ENCODE data around the gene IKZF2. TPM values are rescaled to one million over a fixed set of nuclear protein-coding genes. Genes with fewer than 3 reads are reported as not detected.

The IKZF2 gene
- total RNA-seq, 1 donor: 11.3 TPM

DNA sequence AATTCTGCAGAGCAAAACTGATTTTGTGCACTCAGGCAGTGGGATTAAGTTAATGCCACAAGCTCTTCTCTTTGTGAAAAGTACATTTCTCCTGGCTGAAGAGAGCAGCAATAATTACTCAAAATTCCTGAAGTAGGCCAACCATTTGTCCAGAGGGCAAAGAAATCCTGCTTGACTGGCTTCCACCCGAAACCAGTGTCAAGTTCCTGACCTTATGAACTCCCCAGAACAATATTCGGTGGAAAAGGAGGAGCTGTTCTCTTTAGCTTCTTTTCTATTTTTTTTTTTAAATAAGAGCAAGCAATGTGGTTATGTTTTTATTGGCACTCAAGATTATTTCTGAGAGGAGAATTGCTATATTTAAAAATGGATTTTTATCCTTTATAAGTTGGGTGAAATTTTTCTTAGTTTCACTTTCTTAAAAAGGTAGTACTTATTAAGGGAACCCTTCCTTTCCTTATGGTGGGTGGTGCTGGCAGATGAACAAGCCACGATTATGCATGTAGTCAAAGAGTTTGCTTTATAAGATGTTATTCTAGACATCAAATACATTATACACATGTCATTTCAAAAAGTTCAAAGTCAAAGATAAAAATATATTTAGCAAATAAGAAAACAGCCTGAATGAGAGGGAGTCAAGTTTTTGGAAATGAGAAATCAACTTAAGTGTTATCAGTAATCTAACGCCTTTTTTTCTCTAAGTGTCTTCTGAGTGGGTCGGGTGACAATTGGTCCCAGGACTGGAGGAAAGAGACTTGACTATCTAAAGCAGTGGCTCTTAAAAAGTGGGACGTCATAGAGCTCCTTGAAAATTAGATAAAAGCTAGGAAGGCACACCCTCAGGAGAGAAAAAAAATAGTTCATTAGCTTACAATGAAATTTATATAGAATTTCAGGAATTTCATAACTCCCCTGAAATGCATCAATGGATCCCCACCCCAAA, 194.5 kb downstream of the IKZF2 start:
- DNase-seq (ENCODE audit: low read depth): no peak
- H3K4me3 ChIP-seq (ENCODE audit: low read depth, low read length): no peak overlapping the region
- TF ChIP-seq CTCF (IDR thresholded peaks at IDR 0.05; ENCODE audit: insufficient read depth, low read length): no peak

DNA sequence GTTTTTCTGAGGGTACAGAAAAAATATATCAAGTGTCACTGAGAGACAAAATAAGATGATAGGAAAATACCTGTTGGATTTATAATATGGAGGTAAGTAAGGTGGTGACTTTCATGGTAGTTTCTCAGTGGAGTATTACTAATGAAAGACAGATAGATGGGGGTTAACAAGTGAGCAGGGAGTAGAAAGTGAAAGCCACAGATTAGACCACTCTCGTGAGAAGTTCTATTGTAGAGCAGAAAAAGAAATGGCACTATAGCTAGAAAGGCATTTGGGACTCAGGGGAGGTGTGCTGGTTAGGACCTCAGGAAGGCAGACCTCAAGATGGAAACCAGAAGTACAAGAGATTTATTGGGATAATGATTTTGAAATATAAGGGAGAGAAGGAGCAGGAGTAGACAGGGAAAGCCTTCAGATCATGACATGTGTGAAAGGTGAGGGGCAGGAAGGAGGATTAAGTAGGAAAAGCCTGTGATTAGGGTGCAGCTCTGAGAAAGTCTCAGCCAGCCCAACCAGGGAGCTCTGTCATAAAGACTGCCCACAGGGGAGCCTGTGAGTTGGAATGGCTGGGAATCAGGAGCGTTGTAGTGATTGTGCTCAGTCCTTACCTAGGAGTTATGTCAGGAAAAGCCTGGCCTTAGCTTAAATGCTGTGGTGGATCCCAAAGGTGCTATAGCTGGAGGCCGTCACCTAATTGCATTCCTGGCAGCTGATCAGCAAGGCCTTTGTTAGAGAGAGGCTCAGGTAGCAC, 198.1 kb downstream of the IKZF2 start:
- no peak for DNase-seq (ENCODE audit: low read depth)
- no peak for TF ChIP-seq CTCF (IDR thresholded peaks at IDR 0.05; ENCODE audit: insufficient read depth, low read length)
- no peak overlapping the region for H3K4me3 ChIP-seq (ENCODE audit: low read depth, low read length)

DNA sequence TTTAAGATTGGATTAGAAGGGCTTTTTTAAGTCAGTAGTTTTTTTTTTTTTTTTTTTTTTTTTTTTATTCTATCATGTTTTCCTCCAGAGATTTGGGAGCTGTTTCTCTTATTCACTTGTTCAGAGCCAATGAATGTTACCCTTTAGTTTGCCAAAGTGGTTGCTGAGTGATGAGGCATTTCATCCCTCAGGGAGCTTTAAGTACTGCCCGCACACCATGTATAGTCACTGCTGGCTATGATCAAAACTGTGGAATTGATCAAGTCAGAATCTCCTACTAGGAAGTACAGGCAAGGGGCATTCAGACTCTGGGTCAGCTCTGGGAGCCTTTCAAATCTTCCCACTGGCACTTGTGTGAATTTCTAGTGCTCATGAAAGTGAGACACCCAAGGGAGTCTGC, 201.6 kb downstream of the IKZF2 start:
- no peak for TF ChIP-seq CTCF (IDR thresholded peaks at IDR 0.05; ENCODE audit: insufficient read depth, low read length)
- no peak for DNase-seq (ENCODE audit: low read depth)
- no peak overlapping the region for H3K4me3 ChIP-seq (ENCODE audit: low read depth, low read length)

Other genes starting within 250 kb of the IKZF2 start
- gene SPAG16, start 132.9 kb upstream of the IKZF2 start, total RNA-seq (ENCODE audit: low replicate concordance): 35.2 and 178 TPM in 2 replicates